Measurements from ENCODE around the gene KLHDC8A. TPM values are rescaled to one million over a fixed set of nuclear protein-coding genes. Genes with fewer than 3 reads are reported as not detected.
A peak's percentile ranks its signal among the peaks of the same experiment; 100 is the strongest.
"Not testable (repeated sequence)": the region's sequence is repeated elsewhere in the genome, so short reads cannot be mapped to it uniquely, and the experiment has no call there.

KLHDC8A gene
- total and polyA plus RNA-seq, 4 donors: 0.17 to 1.4 (median 0.41) TPM

GRCh38 chr1:205387845-205388244, 31.1 kb upstream of the KLHDC8A start:
- 91 to 96% methylated on average over 2 of the region's 2 CpGs for WGBS, 2 donors
- Histone ChIP-seq H3K9me3 (ENCODE audit: control insufficient read depth in 4 of 4, insufficient read depth in 3 of 4, low read length in 3 of 4) (no peaks in the 10 kb centered on the region), H3K9ac (ENCODE audit: insufficient read depth in 1 of 2, low read length in 2 of 2) (no peak overlapping the region), H3K4me3 (no peak overlapping the region), H3K27ac (ENCODE audit: low read depth in 1 of 2, low read length in 1 of 2) (no peak overlapping the region), H3K4me1 (ENCODE audit: control insufficient read depth in 5 of 5, insufficient read depth in 5 of 5, low read length in 5 of 5) (no peaks in the 10 kb centered on the region), H3K36me3 (ENCODE audit: control insufficient read depth in 4 of 4, insufficient read depth in 4 of 4, low read length in 4 of 4) (no peaks in the 10 kb centered on the region), H3K27me3 (ENCODE audit: control insufficient read depth in 3 of 3, insufficient read depth in 3 of 3, low read length in 2 of 3) (no peaks in the 10 kb centered on the region)
- DNase-seq (no peak), ATAC-seq (ENCODE audit: insufficient read depth, low FRiP score) (no peak)
- no peak for TF ChIP-seq CTCF (IDR thresholded peaks at IDR 0.05; ENCODE audit: control extremely low read depth, extremely low read depth)

DNA sequence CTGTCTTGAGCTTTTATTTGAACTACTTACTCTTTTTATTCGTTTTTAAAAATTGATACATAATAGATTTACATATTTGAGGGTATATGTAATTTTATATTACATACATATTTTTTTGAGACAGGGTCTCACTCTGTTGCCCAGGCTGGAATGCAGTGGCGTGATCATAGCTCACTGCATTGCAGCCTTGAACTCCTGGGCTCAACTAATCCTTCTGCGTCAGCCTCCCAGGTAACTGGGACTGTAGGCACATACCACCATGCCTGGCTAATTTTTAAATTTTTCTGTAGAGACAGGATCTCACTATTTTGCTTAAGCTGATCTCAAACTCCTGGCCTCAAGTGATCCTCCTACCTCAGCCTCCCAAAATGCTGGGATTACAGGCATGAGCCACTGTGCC, 26.3 kb upstream of the KLHDC8A start:
- ATAC-seq (ENCODE audit: insufficient read depth, low FRiP score); H3K36me3 ChIP-seq (ENCODE audit: control insufficient read depth in 4 of 4, insufficient read depth in 4 of 4, low read length in 4 of 4); H3K4me3 ChIP-seq; H3K27ac ChIP-seq (ENCODE audit: low read depth in 1 of 2, low read length in 1 of 2); H3K4me1 ChIP-seq (ENCODE audit: control insufficient read depth in 5 of 5, insufficient read depth in 5 of 5, low read length in 5 of 5); H3K9me3 ChIP-seq (ENCODE audit: control insufficient read depth in 4 of 4, insufficient read depth in 3 of 4, low read length in 3 of 4); H3K9ac ChIP-seq (ENCODE audit: insufficient read depth in 1 of 2, low read length in 2 of 2); DNase-seq; H3K27me3 ChIP-seq (ENCODE audit: control insufficient read depth in 3 of 3, insufficient read depth in 3 of 3, low read length in 2 of 3): not testable (repeated sequence)
- WGBS, 2 donors: 72 to 82% methylated on average over 3 of the region's 3 CpGs

DNA sequence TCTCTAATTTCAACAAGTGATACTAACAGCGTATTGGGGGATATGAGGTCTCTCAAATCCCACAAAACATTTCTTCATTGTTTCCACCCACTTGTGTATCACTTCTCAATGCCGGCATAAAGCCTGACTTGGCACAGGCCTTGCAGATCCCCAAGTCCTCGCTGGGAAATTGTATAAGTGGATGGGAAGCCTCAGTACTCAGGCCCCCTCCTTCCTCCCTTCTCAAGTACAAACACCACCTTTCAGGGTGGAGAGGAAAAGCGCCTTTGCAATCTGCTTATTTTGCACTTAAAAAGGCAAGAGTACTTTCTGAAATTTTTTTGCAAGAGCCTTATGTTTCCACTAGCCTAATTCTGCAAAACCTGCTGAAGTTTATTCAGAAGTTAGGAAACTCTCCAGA, 25.8 kb upstream of the KLHDC8A start:
- Histone ChIP-seq H3K27me3 (ENCODE audit: control insufficient read depth in 3 of 3, insufficient read depth in 3 of 3, low read length in 2 of 3) (no peaks in the 10 kb centered on the region), H3K4me3 (no peak overlapping the region), H3K9me3 (ENCODE audit: control insufficient read depth in 4 of 4, insufficient read depth in 3 of 4, low read length in 3 of 4) (no peaks in the 10 kb centered on the region), H3K9ac (ENCODE audit: insufficient read depth in 1 of 2, low read length in 2 of 2) (no peak overlapping the region), H3K36me3 (ENCODE audit: control insufficient read depth in 4 of 4, insufficient read depth in 4 of 4, low read length in 4 of 4) (no peaks in the 10 kb centered on the region), H3K4me1 (ENCODE audit: control insufficient read depth in 5 of 5, insufficient read depth in 5 of 5, low read length in 5 of 5) (no peaks in the 10 kb centered on the region), H3K27ac (ENCODE audit: low read depth in 1 of 2, low read length in 1 of 2) (peak overlapping the region in 1 of 2 donors; percentile 7)
- 69 to 83% methylated on average over 4 of the region's 4 CpGs for WGBS, 2 donors
- TF ChIP-seq CTCF (IDR thresholded peaks at IDR 0.05; ENCODE audit: control extremely low read depth, extremely low read depth): no peak
- ATAC-seq (ENCODE audit: insufficient read depth, low FRiP score) (peak; percentile 20), DNase-seq (peak; percentile 56 to 82 (median 64))

DNA sequence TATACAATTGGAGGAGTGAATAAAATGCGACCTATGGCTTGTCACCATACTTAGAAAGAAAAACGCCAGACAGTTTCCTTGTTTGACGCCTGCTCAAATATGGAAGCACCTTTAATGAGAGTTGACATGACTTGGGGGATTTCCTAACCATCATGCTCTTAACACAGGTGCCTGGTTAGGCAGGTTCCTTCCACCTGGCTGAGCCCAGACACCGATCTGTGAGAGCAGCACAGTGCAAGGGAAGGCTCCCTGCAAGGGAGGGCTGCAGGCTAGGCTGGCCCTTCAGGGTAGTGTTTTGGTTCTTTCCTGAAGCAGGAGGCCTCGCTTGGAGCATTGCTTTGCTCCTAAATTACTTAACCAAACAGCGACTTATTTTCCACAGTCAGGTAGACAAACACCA, 24.6 kb upstream of the KLHDC8A start:
- no peak overlapping the region for H3K4me3 ChIP-seq
- H3K27ac ChIP-seq (ENCODE audit: low read depth in 1 of 2, low read length in 1 of 2): peak overlapping the region in 1 of 2 donors; percentile 28
- 74 to 88% methylated on average over 6 of the region's 6 CpGs for WGBS, 2 donors

More for the DNA sequence above, 24.6 kb upstream of the KLHDC8A start:
- Histone ChIP-seq H3K9ac (ENCODE audit: insufficient read depth in 1 of 2, low read length in 2 of 2) (no peak overlapping the region), H3K36me3 (ENCODE audit: control insufficient read depth in 4 of 4, insufficient read depth in 4 of 4, low read length in 4 of 4) (no peaks in the 10 kb centered on the region), H3K4me1 (ENCODE audit: control insufficient read depth in 5 of 5, insufficient read depth in 5 of 5, low read length in 5 of 5) (no peaks in the 10 kb centered on the region), H3K27me3 (ENCODE audit: control insufficient read depth in 3 of 3, insufficient read depth in 3 of 3, low read length in 2 of 3) (no peaks in the 10 kb centered on the region), H3K9me3 (ENCODE audit: control insufficient read depth in 4 of 4, insufficient read depth in 3 of 4, low read length in 3 of 4) (no peaks in the 10 kb centered on the region)
- no peak for TF ChIP-seq CTCF (IDR thresholded peaks at IDR 0.05; ENCODE audit: control extremely low read depth, extremely low read depth)
- DNase-seq (no peak), ATAC-seq (ENCODE audit: insufficient read depth, low FRiP score) (no peak)

Measured in lung (tissue), 12 donors.